H54 (cell line): ENCODE data around the gene EML3.
"Not testable (repeated sequence)": the region's sequence is repeated elsewhere in the genome, so short reads cannot be mapped to it uniquely, and the experiment has no call there.

Experiments
- DNase-seq: peaks from one replicate; pipeline ENCODE4 v3.0.0; 2011; ENCODE audit warnings: low spot score, mixed read lengths; ENCODE audit not compliant: insufficient read length
- FAIRE-seq: peaks from 3 replicates; lab custom pipeline; 2011; peaks lifted over from hg19 to GRCh38; lab: Jason Lieb, UNC
- POLR2A ChIP-seq: IDR thresholded peaks from 2 replicates; pipeline ENCODE4 v1.6.1; 2011; ENCODE audit warnings: low read depth, mild to moderate bottlenecking, low read length

The EML3 gene, protein sequence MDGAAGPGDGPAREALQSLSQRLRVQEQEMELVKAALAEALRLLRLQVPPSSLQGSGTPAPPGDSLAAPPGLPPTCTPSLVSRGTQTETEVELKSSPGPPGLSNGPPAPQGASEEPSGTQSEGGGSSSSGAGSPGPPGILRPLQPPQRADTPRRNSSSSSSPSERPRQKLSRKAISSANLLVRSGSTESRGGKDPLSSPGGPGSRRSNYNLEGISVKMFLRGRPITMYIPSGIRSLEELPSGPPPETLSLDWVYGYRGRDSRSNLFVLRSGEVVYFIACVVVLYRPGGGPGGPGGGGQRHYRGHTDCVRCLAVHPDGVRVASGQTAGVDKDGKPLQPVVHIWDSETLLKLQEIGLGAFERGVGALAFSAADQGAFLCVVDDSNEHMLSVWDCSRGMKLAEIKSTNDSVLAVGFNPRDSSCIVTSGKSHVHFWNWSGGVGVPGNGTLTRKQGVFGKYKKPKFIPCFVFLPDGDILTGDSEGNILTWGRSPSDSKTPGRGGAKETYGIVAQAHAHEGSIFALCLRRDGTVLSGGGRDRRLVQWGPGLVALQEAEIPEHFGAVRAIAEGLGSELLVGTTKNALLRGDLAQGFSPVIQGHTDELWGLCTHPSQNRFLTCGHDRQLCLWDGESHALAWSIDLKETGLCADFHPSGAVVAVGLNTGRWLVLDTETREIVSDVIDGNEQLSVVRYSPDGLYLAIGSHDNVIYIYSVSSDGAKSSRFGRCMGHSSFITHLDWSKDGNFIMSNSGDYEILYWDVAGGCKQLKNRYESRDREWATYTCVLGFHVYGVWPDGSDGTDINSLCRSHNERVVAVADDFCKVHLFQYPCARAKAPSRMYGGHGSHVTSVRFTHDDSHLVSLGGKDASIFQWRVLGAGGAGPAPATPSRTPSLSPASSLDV

DNA sequence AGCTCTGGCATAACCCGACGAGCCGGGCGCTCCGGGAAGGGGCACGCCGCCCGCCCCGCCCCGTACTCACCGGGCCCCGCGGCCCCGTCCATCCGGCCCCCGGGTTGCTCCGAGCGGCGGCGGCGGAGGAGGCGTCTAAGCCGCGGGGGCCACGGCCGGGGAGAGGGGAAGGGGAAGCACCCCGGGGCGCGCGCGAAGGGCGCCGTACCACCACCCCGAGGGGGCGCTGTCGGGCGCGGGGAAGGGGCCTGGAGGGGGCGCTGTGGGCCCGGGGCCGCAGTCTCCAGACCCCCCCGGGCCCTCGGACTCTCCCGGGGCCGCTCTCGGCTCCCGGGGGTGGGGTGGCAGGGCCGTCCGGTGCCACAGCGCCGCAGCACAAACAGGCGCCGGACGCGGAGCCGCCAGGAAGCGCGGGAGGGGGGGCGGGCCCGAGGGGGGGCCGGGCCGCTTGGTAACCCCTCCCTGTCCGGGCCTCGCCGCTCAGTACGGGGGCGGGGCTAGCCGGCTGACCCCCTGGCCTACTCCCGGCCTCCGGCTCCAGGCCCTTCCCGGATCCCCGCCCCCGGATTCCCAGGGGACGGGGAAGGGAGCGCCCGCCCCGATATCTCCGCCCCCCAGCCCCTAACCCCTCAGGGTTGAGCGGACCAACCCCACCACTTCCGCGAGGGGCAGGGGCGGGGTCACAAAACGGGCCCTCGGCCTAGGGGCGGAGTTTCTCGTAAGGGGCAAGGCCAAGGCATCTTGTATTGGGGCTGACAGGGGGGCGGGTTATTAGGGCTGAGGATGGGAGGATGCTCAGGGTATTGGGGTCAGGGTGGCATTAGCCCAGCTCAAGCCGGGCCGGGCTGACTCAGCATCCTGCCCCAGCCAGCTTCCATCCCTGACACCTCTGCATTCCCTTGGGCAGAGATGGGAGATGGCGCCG, at the start of gene EML3, which contains the start of gene ROM1:
TSS of gene EML3 (minus strand) at position 410 of the 925 bp plus-strand sequence. CDS start at position 92, 318 bp downstream.
TSS of gene ROM1 (plus strand) at position 892 of the 925 bp plus-strand sequence. CDS start at position 917, 25 bp downstream.
- FAIRE-seq: no peak
- DNase-seq: peak; percentile 89
- peak; percentile 57 for TF ChIP-seq POLR2A

GRCh38 chr11:62656796-62657429, 44.3 kb upstream of the EML3 start:
- no peak for TF ChIP-seq POLR2A
- DNase-seq (no peak), FAIRE-seq (no peak)

GRCh38 chr11:62654297-62654696, 41.7 kb upstream of the EML3 start:
- TF ChIP-seq POLR2A: no peak
- no peak for FAIRE-seq
- no peak for DNase-seq

DNA sequence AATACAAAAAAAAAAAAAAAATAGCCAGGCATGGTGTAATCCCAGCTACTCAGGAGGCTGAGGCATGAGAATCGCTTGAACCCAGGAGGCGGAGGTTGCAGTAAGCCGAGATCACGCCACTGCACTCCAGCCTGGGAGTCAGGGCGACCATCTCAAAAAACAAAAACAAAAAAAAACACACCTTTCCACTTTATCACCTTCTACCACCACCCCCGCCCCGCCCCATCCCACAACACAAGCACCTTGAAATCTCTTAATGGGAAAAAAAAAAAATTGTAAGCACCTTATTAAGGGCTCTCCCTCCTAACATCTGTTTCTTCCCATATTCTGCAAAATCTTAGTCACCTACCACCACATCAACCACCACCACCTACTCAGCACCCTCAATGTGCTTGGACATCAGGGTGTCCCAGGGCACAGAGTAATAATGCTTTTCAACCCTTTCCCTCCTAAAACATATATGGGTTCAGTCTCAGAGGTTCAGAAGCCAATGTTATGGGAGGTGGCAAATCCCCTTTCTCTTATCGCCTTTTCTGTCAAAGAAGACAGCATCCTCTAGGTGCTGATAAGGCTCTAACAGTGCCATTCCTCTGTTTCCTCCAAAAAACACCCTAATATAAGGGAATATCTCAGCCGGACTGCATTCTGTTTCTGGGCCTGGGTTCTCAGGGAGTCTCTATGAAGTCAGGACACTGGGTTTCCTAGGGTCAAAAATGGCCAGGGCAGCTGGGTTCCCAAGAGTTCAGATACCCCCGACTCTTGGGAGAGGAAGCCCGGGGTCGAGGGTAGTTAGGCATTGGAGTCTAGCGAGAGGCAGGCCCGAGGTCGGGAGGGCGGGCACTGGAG, 39.8 kb upstream of the EML3 start:
- no peak for TF ChIP-seq POLR2A
- DNase-seq: no peak
- no peak for FAIRE-seq

GRCh38 chr11:62650283-62650682, 37.7 kb upstream of the EML3 start:
- FAIRE-seq, DNase-seq: not testable (repeated sequence)

DNA sequence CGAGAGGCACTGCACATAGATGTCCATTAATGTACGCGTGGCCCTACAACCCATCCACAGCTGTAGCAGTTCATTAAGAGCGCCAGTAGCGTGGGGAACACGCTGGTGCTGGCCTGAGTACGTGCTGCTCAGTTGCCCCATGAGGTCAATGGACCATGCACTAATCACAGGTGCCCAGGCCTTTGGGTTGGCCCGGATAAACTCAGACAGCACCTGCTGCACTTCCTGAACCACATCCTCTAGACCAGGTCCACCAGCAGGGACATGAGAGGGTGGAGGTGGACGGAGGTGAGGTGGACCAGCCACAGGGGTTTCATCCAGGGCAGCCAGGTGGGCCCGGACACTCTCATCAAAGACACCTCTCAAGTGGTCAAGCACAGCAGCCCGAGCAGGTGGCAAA, 36.9 kb upstream of the EML3 start:
- FAIRE-seq (no peak), DNase-seq (no peak)
- TF ChIP-seq POLR2A: no peak

- no peak for DNase-seq
- no peak for TF ChIP-seq POLR2A
- FAIRE-seq: no peak
Measured at GRCh38 chr11:62648967-62649364, 36.4 kb upstream of the EML3 start.

- no peak for TF ChIP-seq POLR2A
- FAIRE-seq (no peak), DNase-seq (no peak)
Measured at GRCh38 chr11:62648185-62648966, 35.8 kb upstream of the EML3 start.

DNA sequence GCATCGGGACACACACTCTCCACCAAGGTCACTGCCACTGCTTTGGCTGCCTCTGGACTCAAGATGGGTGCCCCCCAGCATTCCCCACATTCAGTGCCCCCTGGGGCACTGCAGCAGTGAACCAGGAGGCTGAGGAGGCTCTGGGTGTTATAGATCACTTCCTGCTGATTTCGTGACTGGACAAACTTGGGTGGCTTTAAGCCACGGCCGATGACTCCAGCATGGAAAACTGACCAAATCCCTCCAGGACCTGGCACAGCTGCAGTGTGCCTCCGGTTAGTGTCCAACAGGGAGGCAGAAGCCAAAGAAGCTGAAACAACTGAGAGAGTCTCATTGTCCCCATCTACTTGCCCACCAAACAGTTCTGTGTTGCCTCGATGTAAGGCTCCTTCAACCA, 35.0 kb upstream of the EML3 start:
- no peak for FAIRE-seq
- TF ChIP-seq POLR2A: no peak
- no peak for DNase-seq

DNA sequence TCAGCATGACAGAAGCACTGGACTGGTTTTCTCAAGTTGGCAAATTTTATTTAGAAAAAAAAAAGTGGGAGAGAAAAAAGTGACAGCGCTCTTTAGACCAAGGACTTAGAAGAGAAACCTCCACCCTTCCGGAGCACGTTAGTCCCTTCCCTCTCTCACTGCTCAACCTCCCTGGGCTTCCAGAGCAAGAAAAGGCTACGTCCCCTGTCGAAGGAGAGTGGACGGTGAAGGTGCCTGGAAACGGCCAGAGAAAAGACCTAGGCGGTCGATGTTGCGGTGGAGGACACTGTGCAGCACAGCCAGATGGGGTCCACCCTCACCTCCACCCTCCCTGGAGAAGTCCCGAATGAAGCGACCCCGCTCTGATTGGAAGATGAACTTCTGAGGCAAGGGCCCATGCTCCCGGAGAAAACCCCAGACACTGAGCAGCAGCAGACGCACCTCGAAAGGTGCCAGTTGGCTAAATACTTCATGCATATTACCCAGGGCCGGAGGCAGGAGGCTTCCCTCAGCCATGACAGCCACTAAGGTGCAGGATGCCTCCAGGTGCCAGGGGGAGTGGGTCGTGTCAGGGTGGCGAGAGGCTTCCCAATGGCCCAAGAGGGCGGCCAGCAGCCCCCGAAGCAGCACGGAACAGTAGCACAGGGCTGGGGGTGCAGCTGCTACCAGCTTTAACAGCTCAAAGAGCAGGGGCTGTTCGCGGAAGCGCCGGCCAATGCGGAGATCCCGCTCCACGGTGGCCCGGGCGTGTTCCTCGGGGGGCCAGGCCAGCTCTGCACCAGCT, 34.4 kb upstream of the EML3 start:
- no peak for FAIRE-seq
- no peak for DNase-seq
- no peak for TF ChIP-seq POLR2A
